Bladder microvascular endothelial cell (primary cell): ENCODE results near the gene DENND2C. TPM values are rescaled to one million over a fixed set of nuclear protein-coding genes. Genes with fewer than 3 reads are reported as not detected.

Experiments
- total RNA-seq: library from RNA; depleted of rRNA; stranded (reverse); fragments of >200 nt; gene quantifications from 2 replicates; pipeline ENCODE4 v1.2.3, GENCODE V29; 2014

DENND2C gene, protein sequence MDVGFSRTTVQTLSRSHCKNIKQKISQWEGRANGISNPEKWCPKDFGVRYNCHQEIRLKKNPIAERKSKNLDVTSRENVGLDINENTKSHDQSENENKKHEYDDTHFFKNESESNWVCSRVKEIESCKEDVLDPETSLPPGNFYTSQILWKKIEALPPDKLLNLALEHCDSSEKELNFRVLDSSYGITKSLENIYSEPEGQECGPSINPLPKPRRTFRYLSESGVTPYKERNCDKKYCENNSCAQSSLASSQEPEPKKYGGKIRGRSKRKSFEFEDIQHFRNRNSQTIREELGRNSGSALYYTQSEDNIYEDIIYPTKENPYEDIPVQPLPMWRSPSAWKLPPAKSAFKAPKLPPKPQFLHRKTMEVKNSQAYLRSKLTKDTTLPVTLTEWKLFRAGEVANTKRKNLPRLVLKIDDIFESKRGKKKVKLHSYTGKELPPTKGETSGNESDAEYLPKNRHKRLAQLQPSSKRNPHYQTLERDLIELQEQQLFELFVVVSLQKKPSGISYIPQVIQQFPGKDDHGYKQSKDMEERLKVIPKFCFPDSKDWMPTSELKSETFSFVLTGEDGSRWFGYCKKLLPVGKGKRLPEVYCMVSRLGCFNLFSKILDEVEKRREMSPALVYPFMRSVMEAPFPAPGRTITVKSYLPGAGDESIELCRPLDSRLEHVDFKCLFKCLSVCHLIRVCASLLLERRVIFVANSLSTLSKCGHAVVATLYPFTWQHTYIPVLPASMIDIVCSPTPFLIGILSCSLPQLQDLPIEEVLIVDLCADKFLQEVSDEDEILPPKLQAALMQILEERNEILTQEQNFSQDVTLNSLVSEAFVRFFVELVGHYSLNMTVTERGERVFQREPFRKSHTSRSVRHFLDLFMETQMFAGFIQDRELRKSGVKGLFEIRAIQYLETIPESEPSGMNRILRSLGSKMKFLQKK
- total RNA-seq = 0.49 and 2.0 TPM in 2 replicates

DNA sequence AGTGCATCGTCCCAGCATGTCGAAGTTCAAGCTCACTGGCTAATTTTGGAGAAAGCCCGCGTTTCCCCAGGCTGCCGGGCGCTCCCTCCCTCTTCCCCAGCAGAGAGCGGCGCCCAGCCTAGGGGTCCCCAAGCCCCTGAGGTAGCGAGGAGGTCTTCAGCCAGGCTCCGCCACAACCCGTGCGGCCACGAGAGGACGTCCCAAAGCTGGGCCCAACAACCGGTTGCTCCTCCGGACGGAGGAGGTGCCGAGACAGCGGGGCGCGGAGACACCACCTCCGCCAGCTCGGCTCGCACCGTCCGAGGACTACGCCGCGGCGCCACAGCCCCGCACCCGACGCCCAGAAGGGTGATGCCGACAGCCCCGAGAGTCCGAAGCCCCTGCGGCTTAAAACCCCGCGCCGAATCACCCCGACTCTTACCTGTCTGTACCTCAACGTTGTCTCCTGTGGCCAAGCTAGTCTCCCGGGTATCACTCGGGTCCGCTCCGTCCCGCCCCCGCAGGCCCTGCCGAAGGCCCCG lies at the start of gene DENND2C:
DENND2C (minus strand) TSS at position 488 of the 521 bp plus-strand sequence. CDS start 44,065 bp downstream, outside the sequence.

DNA sequence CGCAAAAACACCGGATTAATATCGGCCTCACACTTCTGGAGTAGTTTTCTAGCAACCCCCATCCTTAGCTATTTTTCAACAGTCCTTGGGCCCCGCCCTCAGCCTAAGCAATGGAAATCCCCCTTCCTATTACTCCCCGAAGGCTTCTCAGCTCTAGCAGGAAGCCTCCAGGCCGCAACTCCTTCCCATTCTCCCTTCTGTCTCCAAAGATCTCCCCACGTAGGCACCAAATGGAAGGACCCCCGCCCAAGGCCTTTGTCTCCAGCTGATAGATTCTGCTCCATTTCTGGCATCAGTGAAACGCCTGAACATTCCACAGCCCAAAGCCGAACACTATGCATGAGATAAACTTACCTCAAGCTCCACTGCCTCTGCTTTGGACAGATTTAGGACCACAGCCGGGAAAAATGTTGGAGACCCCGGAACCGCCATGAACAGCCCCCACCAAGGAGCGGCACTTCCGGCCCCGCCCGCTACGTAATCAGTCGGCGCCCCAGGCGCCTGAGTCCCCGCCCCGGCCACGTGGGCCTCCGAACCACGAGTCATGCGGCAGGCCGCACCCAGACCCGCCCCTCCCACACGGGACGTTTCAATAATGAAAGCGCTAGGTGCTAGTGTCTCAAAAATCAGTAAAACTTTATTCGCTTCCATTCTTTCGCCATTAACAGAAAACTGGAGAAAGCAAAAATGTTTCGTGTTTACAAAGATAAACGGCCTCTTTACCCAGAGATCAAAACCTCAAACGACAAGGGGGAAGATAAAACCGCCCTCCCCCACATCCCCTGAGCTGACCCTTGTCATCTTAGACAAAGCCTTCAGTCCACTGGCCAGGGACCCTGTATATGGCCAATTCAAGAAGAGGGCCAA lies 46.7 kb upstream of the DENND2C start, which contains the start of gene NRAS:
NRAS (minus strand) TSS at position 468 of the 867 bp plus-strand sequence. CDS start 611 bp downstream, outside the sequence.

DNA sequence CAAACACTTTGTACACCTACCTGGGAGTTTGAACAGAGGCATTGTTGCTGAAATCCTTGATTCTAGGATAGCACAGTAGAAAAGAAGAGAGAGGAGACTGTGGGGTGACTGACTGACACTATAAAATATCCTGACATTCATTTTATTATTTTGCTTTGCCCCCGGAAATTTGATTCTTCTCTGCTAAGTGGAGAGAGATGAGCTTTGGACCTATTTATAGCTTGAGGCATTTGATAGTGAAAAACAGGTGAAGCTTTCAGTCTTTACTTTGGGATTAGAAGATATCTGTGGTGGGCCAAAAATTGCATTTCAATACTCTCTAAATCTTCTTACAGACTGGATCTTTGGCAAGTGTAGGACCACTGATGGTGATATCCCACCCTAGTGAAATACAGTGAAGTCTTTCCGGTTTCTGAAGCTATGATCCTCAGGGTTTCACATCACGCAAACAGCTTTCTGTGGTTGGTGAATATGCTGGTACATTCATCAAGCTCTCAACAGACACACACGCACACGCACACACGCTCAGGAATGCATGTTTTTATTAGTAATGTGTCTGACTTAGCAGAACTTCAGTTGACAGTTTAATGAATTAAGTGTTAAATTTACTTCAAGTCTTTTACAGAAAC lies 25.7 kb upstream of the DENND2C start, which contains the start of gene AMPD1:
AMPD1 (minus strand) TSS at position 117 of the 629 bp plus-strand sequence; CDS start at position 42, 75 bp downstream.

DNA sequence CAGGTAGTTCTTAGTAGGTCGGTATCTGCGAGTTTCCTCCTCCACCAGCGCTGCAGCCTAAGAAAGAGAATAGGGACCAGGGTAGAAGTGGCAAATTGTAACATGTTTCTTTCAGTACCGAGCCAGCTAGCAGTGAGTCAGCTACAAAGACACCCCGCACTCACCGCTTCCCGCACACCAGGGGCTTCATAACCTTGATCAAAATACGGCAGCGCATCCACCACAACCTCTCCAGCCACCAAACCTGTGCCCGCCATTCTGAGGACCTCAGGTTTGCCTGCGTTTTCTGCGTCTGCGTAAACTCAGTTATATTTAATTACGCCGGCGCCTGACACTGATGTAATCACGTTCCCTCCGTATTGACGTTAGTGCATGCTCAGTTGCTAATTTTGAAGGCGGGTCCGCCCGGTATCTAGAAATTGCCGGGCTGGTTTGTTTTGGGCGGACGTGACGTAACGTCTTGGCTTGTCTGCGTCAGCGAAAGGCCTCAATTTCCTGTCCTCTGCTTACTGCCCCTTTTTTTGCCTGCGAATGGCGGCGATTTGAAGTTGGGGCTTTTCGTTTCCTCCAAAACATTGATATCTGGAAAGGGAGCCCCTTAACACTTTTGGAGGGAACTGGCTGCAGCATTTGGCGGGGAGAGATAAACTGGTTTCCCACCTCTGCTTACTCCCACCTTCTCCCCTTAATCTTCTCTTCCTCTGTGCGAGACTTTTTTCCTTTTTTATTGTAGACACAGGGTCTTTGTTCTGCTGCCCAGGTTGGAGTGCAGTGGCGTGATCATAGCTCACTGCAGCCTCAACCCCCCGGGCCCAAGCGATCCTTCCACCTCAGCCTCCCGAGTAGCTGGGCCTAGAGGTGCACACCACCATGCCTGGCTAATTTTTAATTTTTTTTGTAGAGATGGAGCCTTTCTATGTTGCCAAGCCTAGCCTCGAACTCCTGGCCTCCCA lies 88.2 kb downstream of the DENND2C start, which contains the start of gene BCAS2:
BCAS2 (minus strand) TSS at position 281 of the 953 bp plus-strand sequence; CDS start at position 257, 24 bp downstream.

Other genes with a start within 250 kb of the DENND2C start
- 13.6 and 38.1 TPM in 2 replicates for gene TRIM33, start 158.8 kb downstream of the DENND2C start, total RNA-seq
- gene BCAS2, start 88.4 kb downstream of the DENND2C start, total RNA-seq = 31.2 and 41.3 TPM in 2 replicates
- not detected in 2 replicates for gene AMPD1, start 25.5 kb upstream of the DENND2C start, total RNA-seq
- 53.9 and 59.7 TPM in 2 replicates for gene NRAS, start 46.7 kb upstream of the DENND2C start, total RNA-seq
- gene CSDE1, start 87.9 kb upstream of the DENND2C start, total RNA-seq = 521 and 814 TPM in 2 replicates
- gene SIKE1, start 110.6 kb upstream of the DENND2C start, total RNA-seq = 40.2 and 62.7 TPM in 2 replicates
- gene SYCP1, start 184.8 kb upstream of the DENND2C start, total RNA-seq = not detected in 2 replicates